GM21717 (cell line): ENCODE measurements around the gene SND1.

Experiments used
- ATAC-seq: cut with Tn5 transposase; IDR thresholded peaks from one replicate; pipeline ENCODE4 v1.9.1; 2021; ENCODE audit warnings: mild to moderate bottlenecking, moderate library complexity; ENCODE audit not compliant: unreplicated experiment

The SND1 gene

GRCh38 chr7:127858091-127858914, 206.3 kb downstream of the SND1 start:
- ATAC-seq, result no peak

GRCh38 chr7:127858915-127859189, 206.9 kb downstream of the SND1 start:
- peak; percentile 50 for ATAC-seq

GRCh38 chr7:127859330-127859729, 207.3 kb downstream of the SND1 start:
- no peak for ATAC-seq

GRCh38 chr7:127862525-127862924, 210.5 kb downstream of the SND1 start:
- no peak for ATAC-seq

- no peak for ATAC-seq
These were observed 211.1 kb downstream of the SND1 start for GRCh38 chr7:127863082-127863481.

- no peak for ATAC-seq
These were observed 213.5 kb downstream of the SND1 start for GRCh38 chr7:127865466-127865865.

- peak; percentile 81 for ATAC-seq
These were observed 218.4 kb downstream of the SND1 start for GRCh38 chr7:127870231-127870907.

GRCh38 chr7:127871226-127871625, 219.2 kb downstream of the SND1 start:
- no peak for ATAC-seq

GRCh38 chr7:127872122-127872521, 220.1 kb downstream of the SND1 start:
- peak; percentile 50 for ATAC-seq

GRCh38 chr7:127873151-127873550, 221.2 kb downstream of the SND1 start:
- ATAC-seq, result no peak

- ATAC-seq, result no peak
These were observed 222.0 kb downstream of the SND1 start for GRCh38 chr7:127873715-127874636.

GRCh38 chr7:127874951-127875608, 223.1 kb downstream of the SND1 start:
- ATAC-seq, result no peak

- ATAC-seq, result no peak
These were observed 224.4 kb downstream of the SND1 start for GRCh38 chr7:127876393-127876792.

- no peak for ATAC-seq
These were observed 226.0 kb downstream of the SND1 start for GRCh38 chr7:127877951-127878350.

- no peak for ATAC-seq
These were observed 226.8 kb downstream of the SND1 start for GRCh38 chr7:127878791-127879190.

GRCh38 chr7:127879436-127879835, 227.4 kb downstream of the SND1 start:
- ATAC-seq, result no peak

GRCh38 chr7:127879942-127880341, 227.9 kb downstream of the SND1 start:
- ATAC-seq, result no peak

- no peak for ATAC-seq
These were observed 228.5 kb downstream of the SND1 start for GRCh38 chr7:127880454-127880853.

- ATAC-seq, result no peak
These were observed 229.6 kb downstream of the SND1 start for GRCh38 chr7:127881564-127881963.

- ATAC-seq, result no peak
These were observed 230.4 kb downstream of the SND1 start for GRCh38 chr7:127882313-127882920.
